Astrocyte of the cerebellum (primary cell): ENCODE measurements around the gene NSFL1C.

Experiments
- DNase-seq: peaks from one replicate; pipeline ENCODE4 v3.0.0-alpha.2; 2011; ENCODE audit warnings: low read depth
- H3K4me3 ChIP-seq: 2 replicates; pipeline ENCODE4 v1.5.1; 2011; ENCODE audit warnings: mild to moderate bottlenecking, low read depth, low read length, moderate library complexity
- in situ Hi-C: cut with HindIII; loops from 2 replicates; pipeline ENCODE4 v1.10.0; 2017; ENCODE audit warnings: low sequenced_read_pairs
- TF ChIP-seq, protein P1 (sequence below): IDR thresholded peaks from 2 replicates; pipeline ENCODE4 v1.5.1; 2012; ENCODE audit warnings: low read length, low read depth, moderate library complexity, mild to moderate bottlenecking; ENCODE audit errors: missing control alignments

The NSFL1C gene

GRCh38 chr20:1429143-1429728, 37.4 kb downstream of the NSFL1C start:
- TF ChIP-seq, protein P1, sequence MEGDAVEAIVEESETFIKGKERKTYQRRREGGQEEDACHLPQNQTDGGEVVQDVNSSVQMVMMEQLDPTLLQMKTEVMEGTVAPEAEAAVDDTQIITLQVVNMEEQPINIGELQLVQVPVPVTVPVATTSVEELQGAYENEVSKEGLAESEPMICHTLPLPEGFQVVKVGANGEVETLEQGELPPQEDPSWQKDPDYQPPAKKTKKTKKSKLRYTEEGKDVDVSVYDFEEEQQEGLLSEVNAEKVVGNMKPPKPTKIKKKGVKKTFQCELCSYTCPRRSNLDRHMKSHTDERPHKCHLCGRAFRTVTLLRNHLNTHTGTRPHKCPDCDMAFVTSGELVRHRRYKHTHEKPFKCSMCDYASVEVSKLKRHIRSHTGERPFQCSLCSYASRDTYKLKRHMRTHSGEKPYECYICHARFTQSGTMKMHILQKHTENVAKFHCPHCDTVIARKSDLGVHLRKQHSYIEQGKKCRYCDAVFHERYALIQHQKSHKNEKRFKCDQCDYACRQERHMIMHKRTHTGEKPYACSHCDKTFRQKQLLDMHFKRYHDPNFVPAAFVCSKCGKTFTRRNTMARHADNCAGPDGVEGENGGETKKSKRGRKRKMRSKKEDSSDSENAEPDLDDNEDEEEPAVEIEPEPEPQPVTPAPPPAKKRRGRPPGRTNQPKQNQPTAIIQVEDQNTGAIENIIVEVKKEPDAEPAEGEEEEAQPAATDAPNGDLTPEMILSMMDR = no peak
- DNase-seq = no peak
- in situ Hi-C loops = no loop called here
- no peak overlapping the region for H3K4me3 ChIP-seq

DNA sequence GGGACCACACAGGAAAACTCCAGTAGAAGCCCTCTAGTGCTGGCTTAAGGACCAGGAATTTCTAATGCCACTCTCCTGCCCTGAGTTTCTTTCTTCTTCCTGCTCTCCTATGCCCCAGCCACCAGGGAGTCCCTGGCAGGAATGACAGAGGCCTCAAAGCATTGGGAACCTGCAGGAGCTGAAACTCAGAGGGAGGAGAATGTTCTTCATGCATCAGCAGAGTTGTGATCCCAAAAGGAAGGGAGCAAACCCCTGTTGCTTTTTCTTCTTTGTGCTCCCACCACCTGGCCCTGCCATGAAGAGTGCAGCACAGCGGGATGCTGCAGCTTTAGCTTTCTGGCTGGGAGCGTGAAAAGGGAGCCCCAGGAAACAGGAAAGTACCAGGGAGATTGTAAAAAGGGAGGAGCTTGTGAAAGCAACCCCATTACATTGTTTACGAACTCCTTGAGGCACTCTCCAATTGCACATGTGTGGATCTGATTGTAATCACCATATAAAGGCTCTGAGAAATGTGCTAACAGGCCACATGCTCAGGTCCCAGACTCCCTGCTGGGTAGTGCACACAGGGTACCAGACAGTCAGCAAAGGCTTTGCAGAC, 39.1 kb downstream of the NSFL1C start:
- TF ChIP-seq, protein P1 = peak; percentile 20
- in situ Hi-C loops = no loop called here
- no peak overlapping the region for H3K4me3 ChIP-seq
- DNase-seq = no peak

DNA sequence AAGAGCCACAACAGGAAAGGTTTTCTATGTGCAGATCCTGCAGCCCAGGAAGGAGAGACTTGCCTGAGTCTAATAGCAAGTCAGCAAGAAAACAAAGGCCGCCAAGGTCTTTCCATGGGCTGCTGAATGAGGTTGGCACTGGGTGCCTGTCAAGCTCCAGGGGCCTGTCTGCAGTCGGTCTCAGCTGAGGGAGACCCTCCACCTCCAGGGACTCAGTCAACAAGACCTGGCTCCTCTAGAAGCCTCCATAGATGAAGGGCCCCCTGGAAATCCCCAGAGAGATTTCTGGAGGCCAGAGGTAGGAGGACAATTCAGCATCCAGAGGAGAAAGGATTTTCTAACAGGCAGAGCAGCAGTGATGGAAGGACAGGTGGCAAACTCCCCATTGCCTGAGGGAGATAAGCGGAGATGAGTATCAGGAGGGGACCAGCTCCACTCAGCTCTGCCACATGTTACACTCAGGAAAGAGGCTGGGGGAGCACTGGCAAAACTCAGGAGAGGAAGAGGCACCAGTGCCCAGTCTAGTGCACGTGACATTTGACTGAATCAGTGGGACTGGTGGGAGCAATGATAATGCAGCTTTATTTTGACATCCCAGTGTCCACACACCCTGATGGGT, 40.3 kb downstream of the NSFL1C start:
- in situ Hi-C loops = no loop called here
- TF ChIP-seq, protein P1 = no peak
- no peak for DNase-seq
- no peak overlapping the region for H3K4me3 ChIP-seq

- TF ChIP-seq, protein P1 = no peak
- no peak overlapping the region for H3K4me3 ChIP-seq
- in situ Hi-C loops = no loop called here
- no peak for DNase-seq
Measured at GRCh38 chr20:1424336-1424735, 42.3 kb downstream of the NSFL1C start.

GRCh38 chr20:1423625-1424106, 43.0 kb downstream of the NSFL1C start:
- no peak overlapping the region for H3K4me3 ChIP-seq
- in situ Hi-C loops = no loop called here
- DNase-seq = peak; percentile 53
- TF ChIP-seq, protein P1 = peak; percentile 20

DNA sequence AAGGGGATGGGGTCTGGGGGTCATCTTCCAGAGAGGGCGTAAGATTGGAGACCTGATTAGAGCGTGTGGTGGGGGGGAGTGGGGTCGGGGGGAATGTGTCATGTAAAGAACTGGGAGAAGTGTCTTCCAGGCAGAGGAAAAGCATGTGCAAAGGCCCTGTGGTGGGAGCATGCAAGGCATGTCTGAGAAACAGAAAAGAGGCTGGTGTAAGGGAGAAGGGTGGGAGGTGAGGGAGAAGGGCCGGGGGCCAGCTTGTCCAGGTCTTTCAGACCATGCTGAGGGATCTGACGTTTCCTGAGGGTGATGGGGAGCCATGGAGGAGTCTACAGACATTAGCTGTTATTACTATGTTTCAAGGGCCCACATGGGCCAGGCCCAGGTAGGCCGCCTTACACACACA, 43.4 kb downstream of the NSFL1C start:
- H3K4me3 ChIP-seq = no peak overlapping the region
- TF ChIP-seq, protein P1 = no peak
- in situ Hi-C loops = no loop called here
- no peak for DNase-seq
